ENCODE results near the gene EBI3. TPM values are rescaled to one million over a fixed set of nuclear protein-coding genes. Genes with fewer than 3 reads are reported as not detected.
"Not testable (repeated sequence)": the region's sequence is repeated elsewhere in the genome, so short reads cannot be mapped to it uniquely, and the experiment has no call there.

EBI3 gene
- total RNA-seq, 1 experiment from 2014 or later: not detected

GRCh38 chr19:4238831-4239230, 9.5 kb downstream of the EBI3 start:
- POLR2A ChIA-PET (ENCODE audit: unreplicated experiment): no interaction called here
- H3K9me3 ChIP-seq (ENCODE audit: low read length): no peaks in the 10 kb centered on the region

GRCh38 chr19:4241824-4242430, 12.6 kb downstream of the EBI3 start:
- no peaks in the 10 kb centered on the region for H3K9me3 ChIP-seq (ENCODE audit: low read length)
- H3F3A ChIP-seq (ENCODE audit: low read length, unreplicated experiment): no peaks in the 10 kb centered on the region
- intact Hi-C loops (cut with micrococcal nuclease): loop anchor here (10.0 kb wide), 1 partner anchor 103 kb away; the partner anchor contains the start of gene MPND
- TF ChIP-seq EZH2phosphoT487 (IDR thresholded peaks at IDR 0.05; ENCODE audit: borderline replicate concordance, low read length) (no peak), EZH2 (IDR thresholded peaks at IDR 0.05; ENCODE audit: low read length, unreplicated experiment) (no peak), CTCF (conservative IDR thresholded peaks at IDR 0.05; ENCODE audit: low read depth, low read length) (no peak)
- no peaks in the 10 kb centered on the region for H3K4me1 ChIP-seq (ENCODE audit: insufficient read depth, low read length)
- no peak overlapping the region for H2AFZ ChIP-seq (ENCODE audit: low read length)
- ATAC-seq (no peak), DNase-seq (no peak)
- CTCF ChIA-PET: no interaction called here
- H3K79me2 ChIP-seq (ENCODE audit: low read length): no peaks in the 10 kb centered on the region
- H3K36me3 ChIP-seq (ENCODE audit: low read depth, low read length): no peaks in the 10 kb centered on the region
- no peaks in the 10 kb centered on the region for H4K20me1 ChIP-seq (ENCODE audit: low read length)
- H3K4me2 ChIP-seq (ENCODE audit: low read length): no peak overlapping the region
- BruUV-seq (replicated peaks): no TSS peak
- POLR2A ChIA-PET (ENCODE audit: unreplicated experiment): no interaction called here
- no peak overlapping the region for H3K4me3 ChIP-seq (ENCODE audit: low read length)
- no peaks in the 10 kb centered on the region for H3K9me2 ChIP-seq (replicated peaks; ENCODE audit: low read length)
- no peaks in the 10 kb centered on the region for H3K27me3 ChIP-seq (ENCODE audit: low read length)
- H3K27ac ChIP-seq (ENCODE audit: low read length): no peak overlapping the region
- no peak overlapping the region for H3K9ac ChIP-seq (ENCODE audit: low read length)

More at GRCh38 chr19:4238831-4239230, 9.5 kb downstream of the EBI3 start:
- Histone ChIP-seq H3K9me2 (replicated peaks; ENCODE audit: low read length) (no peaks in the 10 kb centered on the region), H3K27me3 (ENCODE audit: low read length) (no peaks in the 10 kb centered on the region), H3K36me3 (ENCODE audit: low read depth, low read length) (no peaks in the 10 kb centered on the region), H3K27ac (ENCODE audit: low read length) (no peak overlapping the region), H3K4me2 (ENCODE audit: low read length) (no peak overlapping the region), H4K20me1 (ENCODE audit: low read length) (no peaks in the 10 kb centered on the region), H3K4me1 (ENCODE audit: insufficient read depth, low read length) (no peaks in the 10 kb centered on the region), H3F3A (ENCODE audit: low read length, unreplicated experiment) (no peaks in the 10 kb centered on the region), H2AFZ (ENCODE audit: low read length) (no peak overlapping the region), H3K4me3 (ENCODE audit: low read length) (no peak overlapping the region), H3K79me2 (ENCODE audit: low read length) (no peaks in the 10 kb centered on the region), H3K9ac (ENCODE audit: low read length) (no peak overlapping the region)
- intact Hi-C loops (cut with micrococcal nuclease): no loop called here
- no peak for TF ChIP-seq EZH2 (IDR thresholded peaks at IDR 0.05; ENCODE audit: low read length, unreplicated experiment)
- no peak for TF ChIP-seq EZH2phosphoT487 (IDR thresholded peaks at IDR 0.05; ENCODE audit: borderline replicate concordance, low read length)
- no peak for TF ChIP-seq CTCF (conservative IDR thresholded peaks at IDR 0.05; ENCODE audit: low read depth, low read length)
- no TSS peak for BruUV-seq (replicated peaks)
- DNase-seq (no peak), ATAC-seq (no peak)
- CTCF ChIA-PET: no interaction called here

- H3K4me1 ChIP-seq (ENCODE audit: insufficient read depth, low read length); H3K9me2 ChIP-seq (replicated peaks; ENCODE audit: low read length); CTCF ChIA-PET; H3K27ac ChIP-seq (ENCODE audit: low read length); H3K79me2 ChIP-seq (ENCODE audit: low read length); DNase-seq; H3K4me3 ChIP-seq (ENCODE audit: low read length); BruUV-seq (replicated peaks); POLR2A ChIA-PET (ENCODE audit: unreplicated experiment); ATAC-seq; H3K36me3 ChIP-seq (ENCODE audit: low read depth, low read length); H4K20me1 ChIP-seq (ENCODE audit: low read length); H3F3A ChIP-seq (ENCODE audit: low read length, unreplicated experiment); H3K27me3 ChIP-seq (ENCODE audit: low read length); H3K9ac ChIP-seq (ENCODE audit: low read length); H3K9me3 ChIP-seq (ENCODE audit: low read length): not testable (repeated sequence)
- H3K4me2 ChIP-seq (ENCODE audit: low read length): peak overlapping the region; percentile 86; the same call in 1 of the 2 replicates
- intact Hi-C loops (cut with micrococcal nuclease): loop anchor here (2.0 to 10.0 kb wide), 2 partner anchors 99 to 211 kb away; partner anchors contain the start of genes MPND and UBXN6
- H2AFZ ChIP-seq (ENCODE audit: low read length): peak overlapping the region; percentile 94
These were observed 16.6 kb downstream of the EBI3 start for GRCh38 chr19:4245938-4246337.

Data from PC-3 (cell line).